GM23248 (cell line): ENCODE measurements around the gene PUM1. TPM values are rescaled to one million over a fixed set of nuclear protein-coding genes. Genes with fewer than 3 reads are reported as not detected.

ENCODE experiments used
- DNase-seq: peaks from one replicate; pipeline ENCODE4 v3.0.0-alpha.2; 2015
- H2AFZ ChIP-seq: fragments of 200-600 bp; sonication (generic); 2 replicates; pipeline ENCODE4 v1.6.1; 2016; ENCODE audit warnings: antibody characterized with exemption
- H3F3A ChIP-seq: fragments of 200-600 bp; sonication (generic); 2 replicates; pipeline ENCODE4 v1.6.1; 2016; ENCODE audit warnings: mild to moderate bottlenecking, antibody characterized with exemption, mixed run types; ENCODE audit not compliant: insufficient read depth
- H3K27ac ChIP-seq: fragments of 200-600 bp; sonication (generic); 2 replicates; pipeline ENCODE4 v1.5.1; 2016; ENCODE audit warnings: mild to moderate bottlenecking
- H3K27me3 ChIP-seq: fragments of 200-600 bp; sonication (generic); replicated peaks from 2 replicates; pipeline ENCODE4 v1.6.1; 2016; ENCODE audit warnings: mild to moderate bottlenecking; ENCODE audit not compliant: insufficient read depth
- H3K36me3 ChIP-seq: fragments of 200-600 bp; sonication (generic); 2 replicates; pipeline ENCODE4 v1.6.1; 2016; ENCODE audit warnings: low read depth, mild to moderate bottlenecking
- H3K4me1 ChIP-seq: fragments of 200-600 bp; sonication (generic); 2 replicates; pipeline ENCODE4 v1.6.1; 2016; ENCODE audit warnings: mild to moderate bottlenecking; ENCODE audit not compliant: insufficient read depth
- H3K4me2 ChIP-seq: fragments of 200-600 bp; sonication (generic); one replicate; pipeline ENCODE4 v1.6.1; 2016; ENCODE audit warnings: mild to moderate bottlenecking; ENCODE audit not compliant: unreplicated experiment
- H3K4me3 ChIP-seq: fragments of 200-600 bp; sonication (generic); 2 replicates; pipeline ENCODE4 v1.5.1; 2016; ENCODE audit warnings: mild to moderate bottlenecking
- H3K79me2 ChIP-seq: fragments of 200-600 bp; sonication (generic); 2 replicates; pipeline ENCODE4 v1.6.1; 2016; ENCODE audit warnings: mild to moderate bottlenecking; ENCODE audit not compliant: insufficient read depth
- H3K9ac ChIP-seq: fragments of 200-600 bp; sonication (generic); 2 replicates; pipeline ENCODE4 v1.6.1; 2016; ENCODE audit warnings: mild to moderate bottlenecking
- H3K9me2 ChIP-seq: fragments of 200-600 bp; sonication (generic); 2 replicates; pipeline ENCODE4 v1.6.1; 2016; ENCODE audit warnings: mixed run types, mild to moderate bottlenecking, moderate library complexity; ENCODE audit not compliant: insufficient read depth
- H3K9me3 ChIP-seq: fragments of 200-600 bp; sonication (generic); one replicate; pipeline ENCODE4 v1.6.1; 2017; ENCODE audit warnings: low read depth
- H4K20me1 ChIP-seq: fragments of 200-600 bp; sonication (generic); 2 replicates; pipeline ENCODE4 v1.6.0; 2016; ENCODE audit not compliant: insufficient read depth
- EZH2 ChIP-seq: fragments of 200-600 bp; sonication (generic); IDR thresholded peaks from 2 replicates; pipeline ENCODE4 v1.6.1; 2018; ENCODE audit warnings: antibody characterized with exemption, mild to moderate bottlenecking; ENCODE audit not compliant: insufficient read depth, poor library complexity, severe bottlenecking
- EZH2phosphoT487 ChIP-seq: fragments of 200-600 bp; sonication (generic); IDR thresholded peaks from 2 replicates; pipeline ENCODE4 v1.6.1; 2018; ENCODE audit warnings: antibody characterized with exemption, moderate library complexity, mild to moderate bottlenecking, low read depth; ENCODE audit not compliant: insufficient read depth
- WGBS, 2 experiments: methylation state at CpG; one replicate each; pipeline ENCODE4 v1.1.6; 2015 to 2017; ENCODE audit warnings: low lambda C conversion rate in 2 of 2, low coverage in 1 of 2; ENCODE audit errors: missing lambda C conversion rate in 2 of 2; 5-methylcytosine and 5-hydroxymethylcytosine counted together
- in situ Hi-C: fragments of 300-500 bp; cut with MboI; formaldehyde crosslinking; loops from 2 replicates; pipeline ENCODE4 v1.15.0; 2020
- polyA plus RNA-seq: library from polyadenylated mRNA; unstranded; fragments of >200 nt; fragmentation: Nextera tagmentation; extraction: Ambion mirVana; gene quantifications from 2 replicates; pipeline ENCODE4 v1.2.1, GENCODE V29; 2016
- total RNA-seq: library from RNA; depleted of rRNA; stranded (reverse); fragments of >200 nt; shearing (Covaris generic); gene quantifications from 2 replicates; pipeline ENCODE4 v1.2.3, GENCODE V29; 2014

Gene PUM1
- total and polyA plus RNA-seq, 2 experiments from 2014 or later = 46.3 to 49.5 TPM

DNA sequence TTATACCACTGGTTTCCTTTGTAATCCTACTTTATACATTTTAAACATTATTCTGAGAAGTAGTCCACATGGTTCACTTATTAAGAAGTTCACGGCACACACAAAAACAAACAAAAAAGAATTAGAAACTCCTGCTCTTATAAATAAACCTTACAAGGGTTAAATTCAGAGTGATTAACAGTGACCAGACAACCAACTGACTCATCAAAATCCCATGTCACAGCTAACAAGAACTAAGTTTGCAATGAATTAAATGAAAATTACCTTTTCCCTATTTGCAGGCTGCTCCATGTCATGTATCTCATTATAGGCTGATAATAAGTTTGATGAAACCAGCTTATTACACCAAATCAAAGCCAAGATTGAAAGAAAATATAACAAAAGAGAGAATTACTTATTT is 77.5 kb downstream of the PUM1 start:
- H3K27ac ChIP-seq = peak overlapping the region; percentile 8; the same call in 1 of the 2 replicates
- H3K27me3 ChIP-seq = no peaks in the 10 kb centered on the region
- peaks cover 25% of the 10 kb centered on the region for H4K20me1 ChIP-seq
- peak; percentile 63 for DNase-seq
- H3F3A ChIP-seq = peaks cover 14% of the 10 kb centered on the region
- H3K9me3 ChIP-seq = no peaks in the 10 kb centered on the region
- no peak overlapping the region for H3K4me3 ChIP-seq
- H3K79me2 ChIP-seq = peaks cover 100% of the 10 kb centered on the region
- peaks cover 18% of the 10 kb centered on the region; the same call in 1 of the 2 replicates for H3K36me3 ChIP-seq
- H2AFZ ChIP-seq = no peak overlapping the region
- WGBS, 2 experiments = 67 to 79% methylated on average over 1 of the region's 1 CpG
- H3K9me2 ChIP-seq = no peaks in the 10 kb centered on the region
- peak overlapping the region; percentile 14 for H3K4me2 ChIP-seq
- TF ChIP-seq EZH2 (no peak), EZH2phosphoT487 (no peak)
- in situ Hi-C loops = no loop called here
- H3K4me1 ChIP-seq = peaks cover 57% of the 10 kb centered on the region
- no peak overlapping the region for H3K9ac ChIP-seq

DNA sequence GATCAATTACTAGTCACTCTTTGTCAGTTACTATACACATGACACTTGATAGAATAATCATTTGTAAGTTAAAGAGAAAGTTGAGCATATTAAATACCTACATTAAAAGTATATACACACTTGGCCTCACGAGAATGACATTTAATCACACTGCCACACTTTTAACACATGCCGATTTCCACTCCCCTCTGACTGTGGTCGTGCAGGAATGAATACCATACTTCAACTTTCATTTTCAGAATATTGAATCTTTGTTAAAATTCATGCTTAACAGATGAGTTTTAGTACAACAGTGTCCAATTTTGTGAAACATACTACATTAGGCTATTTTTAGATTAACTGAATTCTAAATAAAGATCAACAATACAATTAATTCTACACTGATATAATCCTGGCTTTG is 78.8 kb downstream of the PUM1 start:
- H3K4me1 ChIP-seq = peaks cover 68% of the 10 kb centered on the region
- H3K9me2 ChIP-seq = no peaks in the 10 kb centered on the region
- DNase-seq = peak; percentile 34
- peaks cover 33% of the 10 kb centered on the region for H4K20me1 ChIP-seq
- no peak overlapping the region for H2AFZ ChIP-seq
- no peak overlapping the region; the same call in 1 of the 2 replicates for H3K9ac ChIP-seq
- H3F3A ChIP-seq = peaks cover 24% of the 10 kb centered on the region
- TF ChIP-seq EZH2phosphoT487 (no peak), EZH2 (no peak)
- no peaks in the 10 kb centered on the region for H3K27me3 ChIP-seq
- H3K79me2 ChIP-seq = peaks cover 100% of the 10 kb centered on the region
- H3K36me3 ChIP-seq = peaks cover 18% of the 10 kb centered on the region; the same call in 1 of the 2 replicates
- H3K27ac ChIP-seq = no peak overlapping the region
- H3K4me2 ChIP-seq = peak overlapping the region; percentile 53
- no peak overlapping the region for H3K4me3 ChIP-seq
- in situ Hi-C loops = no loop called here
- H3K9me3 ChIP-seq = no peaks in the 10 kb centered on the region
- 15 to 19% methylated on average over 3 of the region's 3 CpGs for WGBS, 2 experiments

DNA sequence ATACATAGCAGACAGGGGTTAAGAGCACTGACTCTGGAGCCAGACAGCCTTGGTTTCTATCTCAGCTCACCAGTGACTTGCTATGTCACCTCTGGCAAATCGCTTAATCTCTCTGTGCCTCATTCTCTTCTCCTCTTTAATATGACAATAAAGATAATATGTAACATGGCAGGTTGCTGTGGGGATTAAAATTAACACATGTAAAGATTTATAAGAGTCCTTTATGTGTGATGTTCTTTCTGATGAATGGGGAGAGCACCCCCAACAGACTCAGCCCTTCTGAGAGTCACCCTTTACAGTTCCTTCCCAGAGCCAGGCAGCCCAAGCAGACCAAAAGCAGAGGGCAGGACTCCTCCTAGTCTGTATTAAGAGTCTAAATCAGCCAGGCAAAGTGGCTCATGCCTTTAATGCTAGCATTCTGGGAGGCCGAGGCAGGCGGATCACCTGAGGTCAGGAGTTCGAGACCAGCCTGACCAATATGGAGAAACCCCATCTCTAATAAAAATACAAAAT is 80.5 kb downstream of the PUM1 start:
- in situ Hi-C loops = no loop called here
- 97 to 99% methylated on average over 4 of the region's 4 CpGs for WGBS, 2 experiments
- Histone ChIP-seq H3K4me1 (peaks cover 56% of the 10 kb centered on the region), H3K27ac (no peak overlapping the region), H3K4me3 (no peak overlapping the region), H3K27me3 (no peaks in the 10 kb centered on the region), H3K4me2 (no peak overlapping the region), H2AFZ (no peak overlapping the region), H3K9me2 (no peaks in the 10 kb centered on the region), H3K36me3 (peaks cover 13% of the 10 kb centered on the region; the same call in 1 of the 2 replicates), H3F3A (peaks cover 20% of the 10 kb centered on the region), H3K9ac (no peak overlapping the region), H3K9me3 (no peaks in the 10 kb centered on the region), H4K20me1 (peaks cover 33% of the 10 kb centered on the region), H3K79me2 (peaks cover 100% of the 10 kb centered on the region)
- no peak for TF ChIP-seq EZH2
- no peak for DNase-seq

- Histone ChIP-seq H3K9ac (no peak overlapping the region), H3K27me3 (no peaks in the 10 kb centered on the region), H3K4me1 (peaks cover 51% of the 10 kb centered on the region), H3K79me2 (peaks cover 100% of the 10 kb centered on the region), H3K4me3 (no peak overlapping the region), H2AFZ (no peak overlapping the region), H4K20me1 (peaks cover 30% of the 10 kb centered on the region), H3K36me3 (peaks cover 19% of the 10 kb centered on the region; the same call in 1 of the 2 replicates), H3K27ac (no peak overlapping the region), H3F3A (peaks cover 13% of the 10 kb centered on the region), H3K4me2 (no peak overlapping the region), H3K9me2 (no peaks in the 10 kb centered on the region), H3K9me3 (no peaks in the 10 kb centered on the region)
- WGBS, 2 experiments = 35% methylated on average over 4 of the region's 4 CpGs
- peak; percentile 44 for DNase-seq
- no peak for TF ChIP-seq EZH2
- no peak for TF ChIP-seq EZH2phosphoT487
- in situ Hi-C loops = no loop called here
These were observed 81.2 kb downstream of the PUM1 start for GRCh38 chr1:30984165-30984889.
